ENCODE results near the gene SAFB.

SAFB gene

DNA sequence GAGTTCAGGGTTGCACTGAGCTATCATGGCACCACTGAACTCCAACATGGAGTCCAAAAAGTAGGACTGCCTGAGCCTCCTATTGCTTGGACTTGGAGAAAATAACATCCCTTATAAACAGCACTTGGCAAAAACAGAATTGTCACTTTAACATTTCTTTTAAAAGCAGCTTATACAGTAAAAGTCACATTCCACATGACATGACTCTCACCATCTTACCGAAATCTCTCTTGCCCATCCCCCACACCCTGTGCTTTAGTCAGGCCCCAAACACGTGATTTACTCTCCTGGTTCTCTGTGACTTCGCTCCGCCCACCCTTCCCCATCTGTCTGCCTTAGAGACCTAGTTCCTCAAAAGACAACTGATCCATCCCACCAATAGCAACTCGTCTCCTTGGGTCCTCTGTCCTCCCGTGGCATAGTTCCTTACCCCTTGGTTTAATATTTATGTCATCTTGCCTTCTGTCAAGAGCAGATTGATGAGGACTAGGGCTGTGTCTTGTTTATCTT, 4.6 kb downstream of the SAFB start:
- DNase-seq (ENCODE audit: low read depth) = no peak

DNA sequence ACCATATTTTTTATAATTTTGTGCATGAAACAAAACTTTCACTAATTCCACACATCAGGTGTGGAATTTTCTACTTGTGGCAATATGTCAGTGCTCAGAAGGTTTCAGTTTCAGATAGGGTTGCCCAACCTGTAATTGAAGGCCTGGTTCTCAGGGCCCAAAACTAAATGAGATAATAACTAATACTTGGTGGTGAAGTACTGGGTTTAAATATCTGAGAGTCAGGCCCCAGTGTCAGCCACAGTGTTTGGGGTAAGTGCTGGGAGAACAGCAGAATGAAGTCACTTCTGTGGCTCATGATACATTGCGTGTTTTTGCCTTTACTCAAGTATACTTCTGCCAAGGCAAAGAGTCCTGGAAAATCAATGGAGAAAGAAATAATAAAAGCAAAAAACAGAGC, 5.6 kb downstream of the SAFB start:
- no peak for DNase-seq (ENCODE audit: low read depth)

DNA sequence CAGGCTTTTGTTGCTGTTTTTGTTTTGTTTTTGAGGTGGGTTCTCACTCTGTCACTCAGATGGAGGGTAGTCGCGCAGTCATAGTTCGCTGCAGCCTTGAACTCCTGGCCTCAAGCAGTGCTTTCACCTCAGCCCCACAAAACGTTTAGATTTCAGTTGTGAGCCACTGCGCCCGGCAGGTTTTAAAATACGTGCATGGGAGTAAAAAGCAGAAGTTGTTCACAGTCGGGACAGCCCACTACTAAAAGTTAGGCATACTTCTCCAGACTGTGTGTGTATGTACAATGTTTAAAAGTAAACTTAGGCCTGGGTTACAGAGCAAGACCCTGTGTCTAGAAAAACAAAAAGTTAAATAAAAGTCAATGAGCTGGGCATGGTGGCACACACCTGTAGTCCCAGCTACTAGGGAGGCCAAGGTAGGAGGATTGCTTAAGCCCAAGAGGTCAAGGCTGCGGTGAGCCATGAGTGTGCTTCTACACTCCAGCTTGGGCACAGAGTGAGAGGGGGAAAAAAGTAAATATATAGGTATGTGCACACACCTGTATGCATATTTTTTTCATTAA, 6.1 kb downstream of the SAFB start:
- DNase-seq (ENCODE audit: low read depth) = no peak

DNA sequence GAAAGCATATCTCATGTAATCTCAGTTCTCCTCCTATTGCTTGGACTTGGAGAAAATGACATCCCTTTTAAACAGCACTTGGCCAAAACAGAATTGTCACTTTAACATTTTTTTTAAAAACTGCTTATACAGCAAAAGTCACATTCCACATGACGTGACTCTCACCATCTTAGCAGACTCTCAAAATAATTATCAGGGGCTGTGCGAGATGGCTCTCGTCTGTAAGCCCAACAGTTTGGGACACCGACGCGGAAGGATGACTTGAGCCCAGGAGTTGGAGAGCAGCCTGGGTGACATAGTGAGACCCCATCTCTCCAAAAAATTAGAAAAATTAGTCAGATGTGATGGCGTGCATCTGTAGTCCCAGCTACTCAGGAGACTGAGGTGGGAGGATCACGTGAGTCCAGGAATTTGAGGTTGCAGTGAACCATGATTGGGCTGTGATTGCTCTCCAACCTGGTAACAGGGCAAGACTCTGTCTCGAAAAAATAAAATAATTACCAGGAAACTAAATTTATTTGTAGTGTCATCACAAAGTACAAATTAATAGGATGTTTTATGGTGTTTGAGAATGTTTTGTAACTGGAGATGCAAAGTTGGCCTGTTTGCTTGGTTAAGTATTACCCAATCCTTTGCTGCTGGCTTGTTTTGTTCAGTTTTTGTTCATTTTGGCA, 8.8 kb downstream of the SAFB start:
- DNase-seq (ENCODE audit: low read depth) = no peak

DNA sequence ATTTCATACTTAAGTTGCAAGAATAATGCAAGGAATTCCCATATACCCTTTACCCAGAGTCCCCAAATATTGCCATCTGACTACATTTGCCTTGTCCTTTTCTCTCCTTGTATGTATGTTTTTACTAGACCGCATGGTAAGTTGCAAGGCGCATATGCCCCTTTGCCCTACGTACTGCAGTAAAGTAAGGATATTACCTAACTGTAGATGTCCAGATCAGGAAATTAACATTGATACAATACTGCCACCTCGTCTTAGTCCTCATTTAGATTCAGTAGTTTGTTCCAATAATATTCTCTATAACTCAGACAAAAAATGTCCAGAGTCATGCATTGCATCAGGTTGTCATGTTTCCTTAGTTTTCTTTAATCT, 9.3 kb downstream of the SAFB start:
- DNase-seq (ENCODE audit: low read depth) = no peak

DNA sequence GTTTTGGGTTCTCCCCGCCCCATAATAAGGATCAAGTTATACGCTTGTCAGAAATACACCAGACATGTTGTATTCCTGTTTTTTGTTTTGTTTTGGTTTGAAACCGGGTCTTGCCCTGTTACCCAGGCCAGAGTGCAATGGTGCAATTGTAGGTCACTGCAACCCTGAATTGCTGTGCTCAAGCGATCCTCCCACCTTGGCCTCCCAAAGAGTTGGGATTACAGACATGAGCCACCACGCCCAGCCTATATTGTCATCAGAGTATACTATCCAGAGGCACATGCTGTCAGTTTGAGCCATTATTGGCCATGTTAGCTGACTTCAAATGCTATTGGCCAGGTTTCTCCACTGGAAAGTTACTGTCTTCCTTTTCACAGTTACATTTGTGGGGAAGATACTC, 9.8 kb downstream of the SAFB start:
- no peak for DNase-seq (ENCODE audit: low read depth)

DNA sequence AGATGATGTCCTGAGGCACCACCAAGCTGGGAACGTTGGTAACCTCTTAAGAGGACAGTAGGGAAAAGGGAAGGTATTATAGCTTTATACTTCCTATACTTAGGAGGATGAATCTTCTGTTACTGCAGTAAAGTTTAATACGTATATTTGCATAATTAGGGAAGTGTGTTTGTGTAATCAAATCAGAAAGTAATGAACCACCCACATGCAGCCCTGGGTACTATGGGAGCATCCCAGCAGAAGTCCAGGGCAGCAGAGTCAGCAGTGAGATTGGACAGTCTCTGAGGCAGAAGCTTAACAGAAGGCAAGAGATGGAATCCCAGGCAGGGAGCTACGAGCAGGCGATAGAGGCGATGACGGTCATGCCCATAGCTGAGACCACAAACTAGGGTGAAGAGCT, 12.5 kb downstream of the SAFB start:
- DNase-seq (ENCODE audit: low read depth) = no peak

DNA sequence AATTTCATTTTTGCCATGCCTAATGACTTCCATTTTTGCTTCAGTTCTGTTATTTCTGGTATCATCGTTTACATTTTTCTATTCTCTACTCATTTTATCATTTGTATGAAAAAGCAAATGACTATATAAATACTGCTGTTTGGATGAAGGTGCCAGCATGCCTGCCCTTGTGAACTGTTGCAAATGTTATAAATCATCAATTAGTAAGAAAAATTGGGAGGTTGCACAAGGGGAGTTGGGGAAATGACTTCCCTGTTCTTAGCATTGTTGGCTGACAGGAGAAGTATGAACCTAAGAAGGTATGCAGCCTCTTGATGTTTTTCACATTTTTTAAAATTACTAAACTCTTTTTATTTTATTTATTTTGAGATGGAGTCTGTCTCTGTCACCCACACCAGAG, 15.1 kb downstream of the SAFB start:
- no peak for DNase-seq (ENCODE audit: low read depth)

DNA sequence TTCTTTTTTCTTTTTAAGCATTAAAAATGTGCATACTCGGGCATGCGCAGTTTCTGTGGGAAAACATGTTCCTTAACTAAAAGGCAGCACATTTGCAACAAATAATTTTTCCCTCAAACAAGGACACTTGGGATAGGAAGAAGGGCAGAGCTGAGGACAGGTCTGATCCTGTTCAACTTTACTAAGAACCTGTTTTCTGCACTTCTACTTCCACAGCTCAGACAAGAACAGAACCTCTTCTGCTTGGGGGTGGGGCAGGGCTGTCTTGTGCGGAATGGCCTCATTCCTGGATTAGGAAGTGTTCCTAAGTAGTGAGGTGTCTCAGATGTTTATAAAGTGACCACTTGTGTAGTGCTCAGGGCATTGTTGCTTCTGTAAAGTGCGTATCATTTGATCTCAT, 18.3 kb downstream of the SAFB start:
- DNase-seq (ENCODE audit: low read depth) = no peak

DNA sequence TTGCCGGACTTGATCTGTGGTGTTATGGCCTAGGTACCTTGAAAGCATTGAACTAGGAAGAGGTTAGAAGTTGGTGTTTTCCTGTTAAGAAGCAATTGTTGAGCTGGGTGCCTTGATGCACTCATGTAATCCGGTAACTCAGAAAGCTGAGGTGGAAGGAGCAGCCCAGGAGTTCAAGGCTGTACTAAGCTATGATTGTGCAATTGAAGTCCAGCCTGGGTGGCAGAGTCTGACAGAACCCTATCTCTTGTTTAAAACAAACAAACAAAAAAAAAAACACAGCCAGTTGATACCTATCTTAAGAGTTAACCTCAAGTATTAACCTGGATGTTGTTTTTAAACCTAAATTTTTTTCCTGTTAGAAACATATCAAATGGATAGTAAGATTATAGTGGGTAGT, 19.3 kb downstream of the SAFB start:
- DNase-seq (ENCODE audit: low read depth) = no peak

DNA sequence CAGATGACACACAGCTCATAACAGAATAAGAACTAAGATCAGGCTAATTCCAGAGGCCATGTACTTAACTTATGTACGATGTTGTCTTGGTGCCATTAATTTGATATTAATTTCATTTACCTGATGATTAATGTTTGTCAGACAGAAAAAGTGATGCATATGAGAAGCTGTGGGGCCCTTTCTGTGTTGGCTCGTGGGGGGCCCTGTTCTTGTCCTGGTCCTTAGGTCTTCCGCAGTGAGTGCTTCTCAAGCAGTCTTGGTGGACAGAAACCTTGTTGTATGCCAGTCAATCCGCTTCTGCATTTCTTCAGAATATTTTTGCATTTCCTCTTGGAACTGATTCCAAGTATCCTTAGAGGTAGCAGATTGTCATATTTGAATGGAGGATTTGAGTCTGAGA, 20.2 kb downstream of the SAFB start:
- no peak for DNase-seq (ENCODE audit: low read depth)

DNA sequence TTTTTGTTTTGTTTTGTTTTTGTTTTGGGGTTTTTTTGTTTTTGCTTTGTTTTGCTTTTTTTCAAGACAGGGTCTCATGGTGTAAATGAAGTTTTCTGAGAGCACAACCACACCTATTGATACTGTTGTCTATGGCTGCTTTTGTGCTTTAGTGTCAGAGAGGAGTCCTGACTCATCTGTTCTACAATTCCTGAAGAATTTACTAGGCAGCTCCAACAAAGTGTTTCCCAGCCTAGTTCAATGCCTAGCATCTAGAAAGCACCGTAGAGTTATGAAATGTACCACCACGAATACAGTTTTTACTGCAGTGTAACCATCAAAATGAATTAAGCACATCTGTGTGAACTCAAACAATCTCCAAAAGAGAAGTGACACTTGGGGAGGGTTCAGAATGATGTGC, 21.2 kb downstream of the SAFB start:
- DNase-seq (ENCODE audit: low read depth) = no peak

DNA sequence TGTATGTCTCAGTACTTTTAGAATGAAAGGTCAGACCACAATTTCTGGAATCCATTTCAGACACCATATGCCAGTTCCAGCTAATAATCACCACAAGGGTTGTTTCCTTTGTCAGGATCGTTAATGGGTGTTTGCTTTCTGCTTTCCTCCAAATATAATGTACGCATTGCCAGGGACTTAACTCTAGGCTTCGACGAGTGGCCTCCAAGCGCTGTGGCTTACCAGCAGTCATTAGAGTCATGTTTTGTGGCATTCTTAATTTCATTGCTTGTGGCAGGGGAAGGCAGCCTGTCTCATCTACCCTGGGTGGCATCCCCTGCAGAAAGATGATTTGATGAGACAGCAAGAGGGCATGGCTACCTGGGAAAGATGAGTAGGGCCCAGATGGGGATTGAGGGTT, 22.5 kb downstream of the SAFB start:
- no peak for DNase-seq (ENCODE audit: low read depth)

DNA sequence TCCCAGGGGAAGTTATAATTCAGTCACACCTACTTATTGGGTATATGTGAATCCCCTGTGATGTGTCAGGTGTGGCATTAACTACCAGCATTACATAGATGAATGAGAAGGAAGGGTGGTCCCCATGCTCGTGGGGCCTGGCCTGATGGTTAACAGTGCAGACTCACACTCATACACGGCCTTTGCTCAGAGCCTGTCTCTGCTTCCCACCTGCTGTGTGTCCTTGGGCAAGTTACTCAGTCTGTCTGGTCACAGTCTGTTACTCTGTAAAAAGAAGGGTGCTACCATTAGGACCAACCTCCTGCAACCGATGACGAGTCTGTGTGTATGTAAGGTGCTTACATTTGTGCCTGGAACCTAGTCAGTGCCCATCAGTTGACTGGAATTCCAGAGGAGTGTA, 23.8 kb downstream of the SAFB start:
- no peak for DNase-seq (ENCODE audit: low read depth)

DNA sequence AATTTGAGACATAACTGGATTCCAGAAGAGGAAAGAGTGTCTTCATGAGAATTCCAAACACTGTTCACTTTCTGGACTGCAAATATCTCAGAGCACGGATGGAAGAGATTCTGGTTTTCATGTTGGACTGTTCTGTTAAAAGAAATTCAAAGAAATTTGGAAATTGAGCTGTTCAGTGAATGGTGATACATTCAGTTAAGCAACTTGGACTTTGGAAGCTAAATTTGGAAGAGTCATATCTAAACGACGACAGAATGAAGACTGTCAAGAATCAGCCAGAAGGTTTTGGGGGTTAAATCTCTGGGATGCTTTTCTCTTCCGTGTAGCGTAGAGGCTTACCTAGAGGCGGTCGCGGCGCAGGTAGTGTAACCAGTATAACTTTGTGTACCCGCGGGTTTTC, 25.6 kb downstream of the SAFB start:
- no peak for DNase-seq (ENCODE audit: low read depth)

DNA sequence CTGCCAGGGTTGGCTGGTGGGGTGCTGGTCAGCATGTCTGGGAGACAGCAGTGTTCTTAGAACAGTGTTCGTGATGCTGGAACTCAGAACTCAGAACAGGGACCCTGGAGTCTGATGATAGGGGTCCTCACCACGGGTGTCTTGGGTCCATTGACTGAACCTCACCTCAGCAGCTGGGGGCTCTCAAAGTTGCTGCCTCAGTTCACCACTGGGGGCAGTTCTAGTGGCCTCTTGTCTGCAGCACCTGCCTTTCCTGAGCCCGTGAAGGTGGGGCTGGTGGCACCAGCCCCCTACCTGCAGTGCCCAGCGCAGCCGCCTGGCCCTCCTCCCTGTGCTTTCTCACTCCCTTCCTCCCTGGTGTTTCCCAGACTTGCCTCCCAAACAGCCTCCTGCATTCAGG, 28.5 kb downstream of the SAFB start:
- DNase-seq (ENCODE audit: low read depth) = no peak

DNA sequence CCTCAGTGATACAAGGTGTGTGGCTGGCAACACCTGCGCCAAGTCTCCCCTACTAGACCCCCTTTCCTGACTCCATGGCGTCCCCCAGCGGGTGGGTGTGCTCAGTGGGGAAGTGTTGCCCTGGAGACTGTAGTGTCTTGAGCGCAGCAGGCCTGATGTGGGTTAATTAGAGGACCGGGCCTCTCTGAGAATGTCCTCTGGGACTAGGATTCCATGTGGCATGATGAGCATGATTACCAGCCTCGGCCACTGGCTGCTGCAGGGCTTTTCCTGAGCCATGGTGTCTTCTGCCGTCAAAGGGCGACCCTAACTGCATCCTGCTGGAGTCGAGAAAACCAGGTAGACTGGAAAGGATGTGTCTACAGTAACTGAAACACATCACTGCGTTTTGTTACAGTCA, 29.4 kb downstream of the SAFB start:
- no peak for DNase-seq (ENCODE audit: low read depth)

DNA sequence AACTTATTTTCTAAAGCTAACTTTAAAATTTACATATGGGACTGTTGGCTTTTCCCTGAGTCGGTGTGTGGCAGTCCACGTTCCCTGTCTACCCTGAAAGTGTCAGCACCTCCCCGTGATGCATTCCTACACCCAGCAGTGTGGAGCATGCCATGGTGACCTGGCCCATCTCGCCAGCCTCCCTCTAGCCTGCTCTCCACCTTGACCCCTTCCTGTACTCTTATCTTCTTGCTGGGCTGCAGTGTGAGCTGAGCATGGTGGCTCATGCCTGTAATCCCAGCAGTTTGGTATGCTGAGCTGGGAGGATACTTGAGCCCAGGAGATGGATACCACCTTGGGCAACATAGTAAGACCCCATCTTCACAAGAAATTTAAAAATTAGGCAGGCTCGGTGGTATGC, 32.0 kb downstream of the SAFB start:
- no peak for DNase-seq (ENCODE audit: low read depth)

DNA sequence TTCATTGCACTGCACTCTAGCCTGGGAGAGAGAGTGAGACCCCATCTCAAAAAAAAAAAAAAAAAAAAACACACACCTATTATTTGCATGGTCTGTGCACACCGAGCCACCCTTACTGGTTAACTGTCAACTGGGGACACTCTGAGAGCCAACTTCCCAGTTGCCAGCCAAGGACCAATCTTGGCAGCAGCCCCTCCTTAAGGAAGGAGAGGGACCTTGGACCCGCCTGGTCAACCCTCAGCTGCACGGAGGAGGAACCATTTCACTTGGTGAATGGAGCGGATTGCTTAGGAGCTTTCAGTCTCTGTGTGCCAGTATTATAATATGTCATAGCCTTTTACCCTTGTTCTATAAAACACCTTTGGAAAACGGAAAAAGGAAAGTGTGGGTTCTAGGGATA, 32.5 kb downstream of the SAFB start:
- DNase-seq (ENCODE audit: low read depth) = no peak

DNA sequence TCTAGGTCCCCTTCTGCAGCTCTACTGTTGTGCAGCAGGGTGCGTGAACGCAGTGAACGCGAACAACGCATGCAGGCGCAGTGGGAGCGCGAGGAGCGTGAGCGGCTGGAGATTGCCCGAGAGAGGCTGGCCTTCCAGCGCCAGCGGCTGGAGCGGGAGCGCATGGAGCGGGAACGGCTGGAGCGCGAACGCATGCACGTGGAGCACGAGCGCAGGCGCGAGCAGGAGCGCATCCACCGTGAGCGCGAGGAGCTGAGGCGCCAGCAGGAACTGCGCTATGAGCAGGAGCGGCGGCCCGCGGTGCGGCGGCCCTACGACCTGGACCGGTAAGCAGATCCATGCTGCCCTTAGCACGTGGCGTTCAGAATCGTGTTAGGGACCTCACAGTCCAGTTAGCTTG, 38.6 kb downstream of the SAFB start:
- no peak for DNase-seq (ENCODE audit: low read depth)

DNA sequence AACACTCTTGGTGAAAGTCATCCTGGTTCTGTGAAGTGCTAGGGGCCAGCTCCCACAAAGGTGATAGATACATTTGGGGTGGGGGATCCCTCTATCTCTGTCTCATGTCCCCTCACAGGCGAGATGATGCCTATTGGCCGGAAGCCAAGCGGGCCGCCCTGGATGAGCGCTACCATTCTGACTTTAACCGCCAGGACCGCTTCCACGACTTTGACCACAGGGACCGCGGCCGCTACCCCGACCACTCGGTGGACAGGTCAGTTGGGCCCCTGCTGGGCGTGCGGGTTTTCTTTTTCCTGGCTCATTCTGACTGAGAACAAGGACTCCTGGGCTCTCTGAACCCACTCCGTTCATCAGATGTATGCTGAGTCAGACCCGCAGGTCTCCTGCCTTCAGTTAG, 41.0 kb downstream of the SAFB start:
- no peak for DNase-seq (ENCODE audit: low read depth)

DNA sequence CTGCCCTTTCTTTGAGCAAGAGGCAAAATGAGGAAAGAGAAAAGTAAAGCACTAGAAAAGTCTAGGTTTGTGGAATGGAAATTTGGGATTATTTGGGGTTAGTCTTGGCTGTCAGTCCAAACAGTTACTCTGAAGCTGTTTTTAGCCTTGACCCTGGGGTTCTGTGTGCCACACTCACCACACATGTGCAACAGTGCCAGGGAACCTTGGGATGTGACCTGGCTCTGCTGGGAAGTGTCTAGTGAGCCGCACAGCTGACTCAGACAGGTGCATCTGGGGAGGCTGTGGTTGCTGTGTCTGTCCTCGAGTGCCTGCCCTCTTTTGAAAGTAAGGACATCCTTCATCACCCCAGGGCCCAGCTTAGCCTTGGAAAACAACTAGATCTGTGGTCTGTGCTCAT, 41.6 kb downstream of the SAFB start:
- no peak for DNase-seq (ENCODE audit: low read depth)

DNA sequence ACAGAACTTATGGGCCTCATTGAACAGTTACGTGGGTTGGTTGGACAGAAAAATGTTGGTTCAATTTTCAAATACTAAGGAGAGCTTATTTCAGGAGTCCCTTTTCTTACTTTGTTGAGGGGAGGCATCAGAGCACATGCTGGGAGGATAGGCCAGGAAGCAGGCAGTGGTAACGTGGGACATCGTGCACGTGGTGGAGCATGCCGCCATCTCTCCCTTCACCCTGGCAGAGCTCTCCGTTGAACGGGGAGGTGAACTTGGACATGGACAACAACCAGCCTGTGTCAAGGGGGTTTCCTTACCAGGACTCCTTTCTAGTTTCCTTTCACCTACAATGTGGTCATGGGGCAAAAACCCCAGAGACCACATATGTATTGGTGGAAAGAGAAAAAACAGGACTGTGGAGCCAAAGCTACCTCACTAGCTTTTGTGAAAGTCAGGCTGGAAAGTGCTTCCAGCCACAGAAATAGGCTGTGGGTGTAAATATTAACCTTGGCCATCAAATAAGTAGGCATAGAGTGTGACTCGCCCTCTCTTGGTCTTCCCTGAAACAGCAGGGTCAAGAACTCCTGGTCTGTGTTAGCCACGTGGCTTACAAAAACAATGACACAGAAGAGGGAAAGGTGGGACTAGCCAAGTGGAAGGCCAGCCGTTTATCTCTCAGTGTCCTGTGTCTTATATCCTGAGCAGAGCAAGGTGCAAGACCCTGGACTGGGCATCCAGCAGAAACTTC, 43.1 kb downstream of the SAFB start:
- DNase-seq (ENCODE audit: low read depth) = no peak
